ENCODE data around the gene KDELR3. TPM values are rescaled to one million over a fixed set of nuclear protein-coding genes. Genes with fewer than 3 reads are reported as not detected.
A peak's percentile ranks its signal among the peaks of the same experiment; 100 is the strongest.

The KDELR3 gene
- total and polyA plus RNA-seq, 3 experiments from 2014 or later, result 0.13 to 0.45 (median 0.33) TPM

DNA sequence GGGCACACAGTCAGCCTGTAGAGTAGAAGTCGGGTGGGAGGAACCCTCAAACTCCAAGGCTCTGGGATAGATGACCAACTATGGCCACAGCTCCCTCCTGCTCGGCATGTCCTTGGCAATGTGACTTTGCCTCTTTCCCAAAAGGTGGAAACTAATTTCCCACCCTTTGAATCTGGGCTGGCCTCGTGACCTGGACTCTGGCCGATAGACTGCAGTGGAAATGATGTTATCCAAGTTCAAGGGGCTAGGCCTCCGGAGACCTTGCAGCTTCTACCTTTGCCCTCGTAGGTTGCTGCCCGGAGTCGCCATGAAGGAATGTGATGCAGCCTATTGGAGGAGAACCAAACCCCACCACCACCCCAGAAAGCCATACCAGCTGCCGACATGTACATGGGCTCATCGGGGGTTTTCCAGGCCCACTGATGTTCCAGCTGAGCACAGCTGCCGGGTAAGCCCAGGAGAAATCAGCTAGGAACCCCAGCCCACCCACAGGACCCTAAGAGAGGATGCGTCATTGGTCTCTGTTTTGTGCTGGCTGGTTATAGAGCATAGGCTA lies 43.3 kb upstream of the KDELR3 start:
- ChIA-PET CTCF (no interaction called here), POLR2A (no interaction called here)
- H3K4me1 ChIP-seq (ENCODE audit: insufficient read depth, low read length), result no peaks in the 10 kb centered on the region
- no peak overlapping the region for H3K27ac ChIP-seq (ENCODE audit: low read depth, low read length)
- H3K4me3 ChIP-seq (ENCODE audit: low read length), result no peak overlapping the region
- no peaks in the 10 kb centered on the region for H3K36me3 ChIP-seq (ENCODE audit: insufficient read depth, low read length)
- H3K27ac Mint-ChIP-seq, result no peak overlapping the region
- no peaks in the 10 kb centered on the region for H3K9me3 Mint-ChIP-seq
- no peaks in the 10 kb centered on the region for H3K36me3 Mint-ChIP-seq
- DNase-seq, result no peak
- no peaks in the 10 kb centered on the region for H3K9me3 ChIP-seq (ENCODE audit: low read length)
- peaks cover 3% of the 10 kb centered on the region in 2 donors for H3K27me3 Mint-ChIP-seq
- H3K4me1 Mint-ChIP-seq, result no peaks in the 10 kb centered on the region
- H3K4me3 Mint-ChIP-seq, result no peak overlapping the region
- no peaks in the 10 kb centered on the region for H3K27me3 ChIP-seq (ENCODE audit: insufficient read depth, low read length, poor library complexity, severe bottlenecking)

DNA sequence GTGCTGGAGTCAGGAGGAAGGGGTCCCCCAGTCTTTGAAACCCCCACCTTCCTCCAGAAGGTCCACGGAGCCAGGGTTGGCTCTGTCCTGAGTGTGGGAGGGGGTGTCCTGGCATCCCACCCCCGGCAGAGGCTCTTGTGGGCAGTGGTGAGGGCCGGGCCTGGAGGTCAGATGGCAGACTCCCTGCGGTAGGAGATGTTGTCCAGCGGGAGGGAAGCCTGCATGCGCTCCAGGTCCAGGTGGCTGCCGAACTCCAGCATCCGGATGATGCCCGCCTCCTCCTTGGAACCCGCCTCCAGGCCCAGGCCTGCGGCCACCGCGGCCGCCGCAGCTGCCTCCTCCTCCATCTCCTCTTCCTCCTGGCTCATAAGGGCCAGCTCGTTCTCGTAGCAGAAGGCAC lies 41.3 kb upstream of the KDELR3 start:
- Histone ChIP-seq H3K27ac (ENCODE audit: low read depth, low read length) (no peak overlapping the region), H3K27me3 (ENCODE audit: insufficient read depth, low read length, poor library complexity, severe bottlenecking) (no peaks in the 10 kb centered on the region), H3K4me3 (ENCODE audit: low read length) (no peak overlapping the region), H3K36me3 (ENCODE audit: insufficient read depth, low read length) (no peaks in the 10 kb centered on the region), H3K9me3 (ENCODE audit: low read length) (no peaks in the 10 kb centered on the region), H3K4me1 (ENCODE audit: insufficient read depth, low read length) (no peaks in the 10 kb centered on the region)
- Mint-ChIP-seq H3K27me3 (peaks cover 0 to 3% of the 10 kb centered on the region in 2 donors), H3K4me3 (no peak overlapping the region), H3K27ac (no peak overlapping the region), H3K36me3 (no peaks in the 10 kb centered on the region), H3K4me1 (no peaks in the 10 kb centered on the region), H3K9me3 (no peaks in the 10 kb centered on the region)
- CTCF ChIA-PET, result no interaction called here
- no peak for DNase-seq
- POLR2A ChIA-PET, result no interaction called here

DNA sequence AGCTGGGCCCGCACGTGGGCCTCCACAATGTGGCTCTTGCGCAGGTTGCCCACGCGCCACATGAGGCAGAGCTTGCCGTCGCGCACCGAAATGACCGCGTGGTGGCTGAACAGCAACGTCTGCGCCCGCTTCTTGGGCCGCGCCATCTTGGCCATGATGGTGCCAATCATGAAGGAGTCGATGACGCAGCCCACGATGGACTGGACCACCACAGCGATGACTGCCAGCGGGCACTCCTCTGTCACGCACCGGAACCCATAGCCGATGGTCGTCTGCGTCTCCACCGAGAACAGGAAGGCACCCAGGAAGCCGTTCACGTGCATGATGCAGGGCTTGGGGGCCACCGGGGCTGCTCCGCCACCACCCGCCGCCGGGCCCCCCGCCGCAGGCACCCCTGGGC lies 40.4 kb upstream of the KDELR3 start:
- Mint-ChIP-seq H3K27me3 (peaks cover 0 to 3% of the 10 kb centered on the region in 2 donors), H3K4me1 (no peaks in the 10 kb centered on the region), H3K4me3 (no peak overlapping the region), H3K27ac (no peak overlapping the region), H3K36me3 (no peaks in the 10 kb centered on the region), H3K9me3 (no peaks in the 10 kb centered on the region)
- no peaks in the 10 kb centered on the region for H3K36me3 ChIP-seq (ENCODE audit: insufficient read depth, low read length)
- DNase-seq, result no peak
- H3K27me3 ChIP-seq (ENCODE audit: insufficient read depth, low read length, poor library complexity, severe bottlenecking), result no peaks in the 10 kb centered on the region
- no peaks in the 10 kb centered on the region for H3K4me1 ChIP-seq (ENCODE audit: insufficient read depth, low read length)
- no peak overlapping the region for H3K27ac ChIP-seq (ENCODE audit: low read depth, low read length)
- ChIA-PET CTCF (no interaction called here), POLR2A (interaction anchor here (0.7 kb wide), 1 partner anchor 18 kb away, joined by 3 read pairs; no protein-coding TSS in a partner anchor)
- no peaks in the 10 kb centered on the region for H3K9me3 ChIP-seq (ENCODE audit: low read length)
- no peak overlapping the region for H3K4me3 ChIP-seq (ENCODE audit: low read length)

DNA sequence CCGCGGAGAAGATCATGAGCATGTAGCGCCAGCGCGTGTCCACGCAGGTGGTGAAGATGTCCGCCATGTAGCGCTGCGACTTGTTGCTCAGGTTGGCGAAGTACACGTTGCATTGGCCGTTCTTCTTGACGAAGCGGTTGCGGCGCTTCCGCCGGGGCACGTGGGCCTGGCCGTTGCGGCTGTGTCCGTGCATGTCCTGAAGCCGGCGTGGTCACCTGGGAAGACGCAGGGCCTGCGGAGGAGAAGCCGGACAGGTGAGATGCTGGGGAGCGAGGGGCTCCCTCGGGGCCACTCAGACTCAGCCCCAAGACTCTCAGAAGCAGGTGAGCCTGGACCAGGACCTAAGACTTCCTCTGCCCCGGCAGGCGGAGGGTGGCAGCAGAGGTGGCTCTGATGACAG lies 40.0 kb upstream of the KDELR3 start:
- Mint-ChIP-seq H3K27me3 (peaks cover 0 to 3% of the 10 kb centered on the region in 2 donors), H3K9me3 (no peaks in the 10 kb centered on the region), H3K4me1 (no peaks in the 10 kb centered on the region), H3K4me3 (no peak overlapping the region), H3K27ac (no peak overlapping the region), H3K36me3 (no peaks in the 10 kb centered on the region)
- ChIA-PET CTCF (no interaction called here), POLR2A (no interaction called here)
- no peaks in the 10 kb centered on the region for H3K36me3 ChIP-seq (ENCODE audit: insufficient read depth, low read length)
- H3K4me1 ChIP-seq (ENCODE audit: insufficient read depth, low read length), result no peaks in the 10 kb centered on the region
- H3K4me3 ChIP-seq (ENCODE audit: low read length), result no peak overlapping the region
- no peaks in the 10 kb centered on the region for H3K9me3 ChIP-seq (ENCODE audit: low read length)
- no peak overlapping the region for H3K27ac ChIP-seq (ENCODE audit: low read depth, low read length)
- no peak for DNase-seq
- no peaks in the 10 kb centered on the region for H3K27me3 ChIP-seq (ENCODE audit: insufficient read depth, low read length, poor library complexity, severe bottlenecking)

DNA sequence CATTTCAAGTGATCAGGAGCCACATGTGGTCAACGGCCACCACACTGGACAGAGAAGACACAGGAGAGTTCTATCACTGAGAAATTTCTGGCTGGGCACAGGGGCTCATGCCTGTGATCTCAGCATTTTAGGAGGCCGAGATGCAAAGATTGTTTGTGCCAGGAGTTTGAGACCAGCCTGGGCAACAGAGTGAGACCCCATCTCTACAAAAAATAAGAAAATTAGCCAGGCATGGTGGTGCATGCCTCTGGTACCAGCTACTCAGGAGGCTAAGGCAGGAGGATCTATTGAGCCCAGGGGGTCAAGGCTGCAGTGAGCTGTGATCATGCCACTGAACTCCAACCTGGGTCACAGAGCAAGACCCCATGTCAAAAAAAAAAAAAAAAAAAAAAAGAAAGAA lies 39.2 kb upstream of the KDELR3 start:
- Mint-ChIP-seq H3K27ac (no peak overlapping the region), H3K9me3 (no peaks in the 10 kb centered on the region), H3K4me1 (no peaks in the 10 kb centered on the region), H3K27me3 (peaks cover 0 to 5% of the 10 kb centered on the region in 2 donors), H3K4me3 (peak overlapping the region in 1 of 7 donors; percentile 15), H3K36me3 (no peaks in the 10 kb centered on the region)
- DNase-seq, result no peak
- ChIA-PET CTCF (no interaction called here), POLR2A (interaction anchor here (0.6 kb wide), 1 partner anchor 358 kb away, joined by 4 read pairs; no protein-coding TSS in a partner anchor)
- Histone ChIP-seq H3K27ac (ENCODE audit: low read depth, low read length) (no peak overlapping the region), H3K4me1 (ENCODE audit: insufficient read depth, low read length) (no peaks in the 10 kb centered on the region), H3K27me3 (ENCODE audit: insufficient read depth, low read length, poor library complexity, severe bottlenecking) (no peaks in the 10 kb centered on the region), H3K36me3 (ENCODE audit: insufficient read depth, low read length) (no peaks in the 10 kb centered on the region), H3K4me3 (ENCODE audit: low read length) (no peak overlapping the region), H3K9me3 (ENCODE audit: low read length) (no peaks in the 10 kb centered on the region)

DNA sequence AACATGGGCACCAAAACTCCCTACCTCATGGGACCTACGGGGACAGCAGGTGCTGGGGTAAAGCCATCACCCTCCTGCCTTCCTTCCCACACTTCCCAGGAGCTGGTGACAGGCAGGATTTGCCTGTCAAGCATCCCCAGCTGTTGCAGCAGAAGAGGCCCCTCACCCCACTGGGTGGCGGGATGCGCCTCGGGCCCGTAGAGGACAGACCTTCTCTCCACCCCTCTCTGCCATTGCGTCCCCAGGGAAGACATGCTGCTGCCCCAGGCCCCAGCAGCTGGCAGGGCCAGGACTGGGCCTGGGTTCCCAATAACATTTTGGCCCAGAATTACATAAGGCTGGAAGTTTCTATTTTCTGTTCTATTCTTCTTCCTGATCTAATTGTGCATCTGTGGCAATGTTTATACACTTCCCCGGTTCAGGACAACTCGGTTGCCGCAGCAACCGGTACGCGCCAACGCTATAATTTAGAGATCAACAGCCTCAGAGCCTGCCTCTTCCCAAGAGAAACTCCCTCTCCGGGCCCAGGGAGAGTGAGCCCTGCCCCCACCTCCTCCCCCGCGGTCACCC lies 38.3 kb upstream of the KDELR3 start:
- no peaks in the 10 kb centered on the region for H3K4me1 Mint-ChIP-seq
- no peak overlapping the region for H3K4me3 ChIP-seq (ENCODE audit: low read length)
- H3K9me3 Mint-ChIP-seq, result no peaks in the 10 kb centered on the region
- no peak for DNase-seq
- no peak overlapping the region for H3K4me3 Mint-ChIP-seq
- no peaks in the 10 kb centered on the region for H3K27me3 ChIP-seq (ENCODE audit: insufficient read depth, low read length, poor library complexity, severe bottlenecking)
- no peaks in the 10 kb centered on the region for H3K36me3 ChIP-seq (ENCODE audit: insufficient read depth, low read length)
- POLR2A ChIA-PET, result interaction anchor here (0.6 kb wide), 1 partner anchor 359 kb away, joined by 4 read pairs; no protein-coding TSS in a partner anchor
- no peaks in the 10 kb centered on the region for H3K4me1 ChIP-seq (ENCODE audit: insufficient read depth, low read length)
- H3K27ac ChIP-seq (ENCODE audit: low read depth, low read length), result no peak overlapping the region
- no peaks in the 10 kb centered on the region for H3K9me3 ChIP-seq (ENCODE audit: low read length)
- peak overlapping the region in 1 of 8 donors; percentile 91 for H3K27ac Mint-ChIP-seq
- no peaks in the 10 kb centered on the region for H3K36me3 Mint-ChIP-seq
- CTCF ChIA-PET, result no interaction called here
- peaks cover 0 to 6% of the 10 kb centered on the region in 2 donors for H3K27me3 Mint-ChIP-seq

DNA sequence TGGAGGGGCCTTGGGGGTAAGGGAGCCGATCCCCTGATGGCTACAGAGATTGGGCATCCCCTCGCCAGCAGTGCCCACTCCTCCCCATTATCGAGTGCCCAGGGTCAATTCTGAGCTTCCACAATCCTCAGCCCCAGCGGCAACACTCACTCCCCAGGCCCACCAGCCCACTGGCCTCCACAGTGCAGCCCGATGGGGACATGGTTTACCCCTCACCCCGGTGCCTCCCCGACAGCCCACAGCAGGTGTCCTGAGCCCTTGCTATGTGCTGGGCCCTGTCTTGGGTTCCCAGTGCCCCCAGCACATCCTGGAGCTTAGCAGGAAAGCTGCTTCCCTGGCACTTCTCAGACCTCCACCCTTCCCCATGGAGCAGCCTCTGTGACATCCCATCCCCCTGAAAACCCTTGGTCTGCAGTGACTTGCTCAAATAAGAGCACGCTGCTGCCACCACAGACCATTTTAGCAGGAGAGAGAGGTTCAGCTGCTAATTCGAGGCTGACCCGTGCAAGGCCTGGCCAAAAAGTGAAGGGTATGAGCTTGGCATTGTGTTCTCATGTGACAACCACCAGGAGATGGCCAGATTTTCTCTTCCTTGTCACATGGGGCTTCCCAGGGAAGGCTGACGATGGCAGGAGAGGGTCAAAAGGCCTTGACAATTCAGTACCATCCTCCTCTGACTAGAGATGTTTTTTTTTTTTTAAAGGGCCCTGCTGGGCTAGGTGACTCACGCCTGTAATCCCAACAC lies 36.5 kb upstream of the KDELR3 start:
- Histone ChIP-seq H3K27me3 (ENCODE audit: insufficient read depth, low read length, poor library complexity, severe bottlenecking) (no peaks in the 10 kb centered on the region), H3K4me3 (ENCODE audit: low read length) (no peak overlapping the region), H3K36me3 (ENCODE audit: insufficient read depth, low read length) (no peaks in the 10 kb centered on the region), H3K9me3 (ENCODE audit: low read length) (no peaks in the 10 kb centered on the region), H3K27ac (ENCODE audit: low read depth, low read length) (no peak overlapping the region), H3K4me1 (ENCODE audit: insufficient read depth, low read length) (no peaks in the 10 kb centered on the region)
- Mint-ChIP-seq H3K4me1 (no peaks in the 10 kb centered on the region), H3K27ac (peak overlapping the region in 1 of 8 donors; percentile 29), H3K36me3 (no peaks in the 10 kb centered on the region), H3K4me3 (no peak overlapping the region), H3K9me3 (no peaks in the 10 kb centered on the region), H3K27me3 (peaks cover 0 to 3% of the 10 kb centered on the region in 2 donors)
- no peak for DNase-seq
- CTCF ChIA-PET, result interaction anchor here (1.5 kb wide), 1 partner anchor 11 kb away, joined by 3 read pairs; no protein-coding TSS in a partner anchor
- POLR2A ChIA-PET, result no interaction called here

DNA sequence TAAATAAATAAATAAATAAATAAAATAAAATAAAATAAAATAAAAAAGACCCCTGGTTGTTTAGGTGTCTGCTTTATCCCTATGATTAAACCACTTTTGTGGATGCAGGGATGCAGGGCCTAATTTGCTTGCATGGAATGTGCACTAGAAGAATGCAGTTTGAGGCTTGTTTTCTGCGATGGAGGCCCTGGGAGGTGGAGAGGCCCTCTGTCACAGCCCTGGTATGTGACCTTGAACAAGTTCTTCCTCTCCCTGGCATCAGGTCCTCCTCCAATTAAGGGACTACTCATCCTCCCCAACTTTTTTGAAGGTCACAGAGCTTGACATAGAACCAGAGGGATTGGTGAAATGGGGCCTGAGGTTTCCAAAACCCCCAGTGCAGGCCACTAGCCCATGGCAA lies 35.6 kb upstream of the KDELR3 start:
- CTCF ChIA-PET, result no interaction called here

More for the DNA sequence above, 35.6 kb upstream of the KDELR3 start:
- H3K9me3 Mint-ChIP-seq, result no peaks in the 10 kb centered on the region
- no peaks in the 10 kb centered on the region for H3K4me1 Mint-ChIP-seq
- H3K9me3 ChIP-seq (ENCODE audit: low read length), result no peaks in the 10 kb centered on the region
- no peak overlapping the region for H3K27ac Mint-ChIP-seq
- peaks cover 0 to 3% of the 10 kb centered on the region in 2 donors for H3K27me3 Mint-ChIP-seq
- no peak overlapping the region for H3K4me3 Mint-ChIP-seq
- no peaks in the 10 kb centered on the region for H3K36me3 Mint-ChIP-seq
- H3K4me1 ChIP-seq (ENCODE audit: insufficient read depth, low read length), result no peaks in the 10 kb centered on the region
- no peak overlapping the region for H3K27ac ChIP-seq (ENCODE audit: low read depth, low read length)
- no peak overlapping the region for H3K4me3 ChIP-seq (ENCODE audit: low read length)
- no peaks in the 10 kb centered on the region for H3K36me3 ChIP-seq (ENCODE audit: insufficient read depth, low read length)
- H3K27me3 ChIP-seq (ENCODE audit: insufficient read depth, low read length, poor library complexity, severe bottlenecking), result no peaks in the 10 kb centered on the region
- no peak for DNase-seq
- POLR2A ChIA-PET, result no interaction called here

Data from CD8-positive, alpha-beta memory T cell (primary cell).